ENCODE results near the gene VPS33A. TPM values are rescaled to one million over a fixed set of nuclear protein-coding genes. Genes with fewer than 3 reads are reported as not detected.

The VPS33A gene
- total and polyA plus RNA-seq, 2 experiments from 2014 or later: 19.5 to 48.0 TPM

- H3K27ac Mint-ChIP-seq: no peak overlapping the region
- peaks cover 47% of the 10 kb centered on the region for H3K27me3 ChIP-seq (ENCODE audit: insufficient read depth)
- H3K9me2 ChIP-seq (ENCODE audit: insufficient read depth): no peaks in the 10 kb centered on the region
- peaks cover 15% of the 10 kb centered on the region for H3F3A ChIP-seq (replicated peaks; ENCODE audit: low read depth)
- no peak for TF ChIP-seq EZH2phosphoT487 (IDR thresholded peaks at IDR 0.05; ENCODE audit: unreplicated experiment)
- no peak for TF ChIP-seq POLR2AphosphoS5 (IDR thresholded peaks at IDR 0.05; ENCODE audit: low read depth)
- no peak for TF ChIP-seq EZH2 (IDR thresholded peaks at IDR 0.05; ENCODE audit: low read depth, unreplicated experiment)
- no peak for TF ChIP-seq ZNF331 (CRISPR knock-in tag; IDR thresholded peaks at IDR 0.05; ENCODE audit: low read depth)
- TF ChIP-seq REST (IDR thresholded peaks at IDR 0.05; ENCODE audit: unreplicated experiment): no peak
- TF ChIP-seq STAT1 (IDR thresholded peaks at IDR 0.05; ENCODE audit: unreplicated experiment): no peak
- no peak for TF ChIP-seq JUNB (IDR thresholded peaks at IDR 0.05; ENCODE audit: unreplicated experiment)
- no peak for TF ChIP-seq CTCF (conservative IDR thresholded peaks at IDR 0.05; ENCODE audit: low read depth in 2 of 2)
- no peak for TF ChIP-seq ZNF114 (CRISPR knock-in tag; IDR thresholded peaks at IDR 0.05)
- TF ChIP-seq ZNF462 (CRISPR knock-in tag; IDR thresholded peaks at IDR 0.05): no peak
- TF ChIP-seq CREB1 (CRISPR knock-in tag; IDR thresholded peaks at IDR 0.05; ENCODE audit: low read depth): no peak
- ATAC-seq (no peak), DNase-seq (ENCODE audit: low spot score) (no peak)
- peaks cover 40% of the 10 kb centered on the region for H3K27me3 Mint-ChIP-seq (ENCODE audit: insufficient read depth, low read depth, poor library complexity)
- H3K4me1 Mint-ChIP-seq: peaks cover 11% of the 10 kb centered on the region
- no peaks in the 10 kb centered on the region for H3K79me2 ChIP-seq (replicated peaks; ENCODE audit: insufficient read depth)
- no peak overlapping the region for H3K4me2 ChIP-seq
- H3K27ac ChIP-seq (ENCODE audit: low read depth): no peak overlapping the region
- no peak overlapping the region for H3K4me3 Mint-ChIP-seq
- no peak overlapping the region for H3K4me3 ChIP-seq
- H3K36me3 ChIP-seq (ENCODE audit: insufficient read depth): no peaks in the 10 kb centered on the region
- H3K36me3 Mint-ChIP-seq (ENCODE audit: low read depth): peaks cover 2% of the 10 kb centered on the region; the same call in 2 of the 3 replicates
- no peaks in the 10 kb centered on the region for H3K9me3 Mint-ChIP-seq
- H3K4me1 ChIP-seq (ENCODE audit: insufficient read depth): peaks cover 3% of the 10 kb centered on the region; the same call in 1 of the 2 replicates
- H4K20me1 ChIP-seq (replicated peaks; ENCODE audit: insufficient read depth): peaks cover 20% of the 10 kb centered on the region
- H2AFZ ChIP-seq: no peak overlapping the region
Measured at GRCh38 chr12:122202017-122202416, 64.3 kb downstream of the VPS33A start.

Data from GM23338 (cell line).